Umbilical cord (tissue), 2 donors: ENCODE results near the gene DCT. TPM values are rescaled to one million over a fixed set of nuclear protein-coding genes. Genes with fewer than 3 reads are reported as not detected.
"Not testable (repeated sequence)": the region's sequence is repeated elsewhere in the genome, so short reads cannot be mapped to it uniquely, and the experiment has no call there.

Experiments used
- DNase-seq: peaks from one replicate; pipeline ENCODE4 v3.0.0-alpha.2; 2015; ENCODE audit warnings: low spot score
- total RNA-seq: library from RNA; depleted of rRNA; stranded (reverse); fragments of >200 nt; gene quantifications from one replicate; pipeline ENCODE4 v1.2.3, GENCODE V29; 2014; ENCODE audit warnings: low replicate concordance; ENCODE audit not compliant: insufficient read depth

DCT gene
- total RNA-seq: 5.8 TPM

DNA sequence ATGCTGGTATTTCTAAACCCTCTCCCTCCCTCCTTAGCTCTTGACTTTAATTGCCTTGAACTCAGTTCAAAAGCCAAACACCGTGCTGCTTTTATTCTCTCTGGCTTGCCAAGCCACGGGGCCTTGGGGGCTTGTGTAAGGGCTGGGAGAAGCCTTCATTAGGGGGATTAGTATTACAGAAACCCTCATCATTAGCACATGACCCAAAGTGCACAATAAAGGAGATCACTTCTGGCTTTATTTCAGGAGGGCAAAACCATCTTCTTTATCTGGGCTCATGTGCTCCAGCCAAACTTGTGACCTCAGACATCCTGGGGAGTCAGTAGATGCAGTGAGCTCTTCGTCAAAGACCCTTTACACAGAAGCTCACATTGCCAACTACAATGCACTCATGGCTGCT, at the start of gene DCT:
DCT (minus strand) TSS at position 67 of the 400 bp plus-strand sequence. CDS start 427 bp downstream, outside the sequence.
- DNase-seq: no peak

DNA sequence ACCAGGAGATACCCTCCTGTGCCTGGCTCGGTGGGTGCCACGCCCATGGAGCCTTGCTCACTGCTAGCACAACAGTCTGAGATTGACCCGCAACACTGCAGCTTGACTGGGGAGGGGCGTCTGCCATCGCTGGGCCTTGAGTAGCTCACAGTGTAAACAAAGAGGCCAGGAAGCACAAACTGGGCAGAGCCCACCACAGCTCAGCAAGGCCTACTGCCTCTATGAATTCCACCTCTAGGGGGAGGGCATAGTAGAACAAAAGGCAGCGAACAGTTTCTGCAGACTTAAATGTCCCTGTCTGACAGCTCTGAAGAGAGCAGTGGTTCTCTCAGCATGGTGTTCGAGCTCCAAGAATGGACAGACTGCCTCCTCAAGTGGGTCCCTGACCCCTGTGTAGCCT, 47.5 kb upstream of the DCT start:
- DNase-seq: not testable (repeated sequence)

DNA sequence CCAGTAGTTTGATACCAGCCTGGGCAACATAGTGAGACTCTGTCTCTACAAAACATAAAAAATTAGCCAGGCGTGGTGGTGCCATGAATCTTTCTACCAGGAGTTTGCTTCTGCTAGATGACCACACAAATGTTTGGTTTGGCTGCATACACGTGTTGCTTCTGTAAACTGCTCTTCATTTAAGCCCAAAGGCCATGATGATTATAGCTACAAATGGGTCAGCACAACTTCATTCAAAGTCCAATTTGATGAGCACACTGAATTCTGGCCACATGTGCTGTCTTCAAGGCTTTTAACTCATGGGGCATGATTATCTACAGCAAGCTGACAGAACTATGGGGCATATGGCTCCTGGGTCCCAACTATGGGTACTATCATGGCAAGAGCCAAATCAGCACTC, 46.3 kb upstream of the DCT start:
- no peak for DNase-seq

DNA sequence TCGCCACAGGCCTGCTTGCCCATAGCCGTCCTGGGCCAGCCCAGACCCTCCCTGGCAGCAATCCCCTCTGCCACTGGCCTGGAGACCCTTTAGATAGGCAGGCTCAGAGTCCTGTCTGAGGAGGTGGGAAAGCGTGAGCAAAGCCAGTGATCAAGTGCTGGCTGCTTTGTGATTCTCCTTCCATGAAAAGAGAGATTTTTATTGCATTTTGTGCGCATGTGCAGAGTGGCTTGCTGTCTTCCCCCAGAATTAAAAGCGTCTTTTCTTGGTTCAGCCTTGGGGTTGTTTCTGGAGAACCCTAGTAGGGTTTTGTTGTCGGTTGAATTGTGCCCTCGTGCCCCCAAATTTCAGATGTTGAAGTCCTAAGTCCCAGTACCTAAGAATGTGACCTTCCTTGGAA, 44.9 kb upstream of the DCT start:
- no peak for DNase-seq

DNA sequence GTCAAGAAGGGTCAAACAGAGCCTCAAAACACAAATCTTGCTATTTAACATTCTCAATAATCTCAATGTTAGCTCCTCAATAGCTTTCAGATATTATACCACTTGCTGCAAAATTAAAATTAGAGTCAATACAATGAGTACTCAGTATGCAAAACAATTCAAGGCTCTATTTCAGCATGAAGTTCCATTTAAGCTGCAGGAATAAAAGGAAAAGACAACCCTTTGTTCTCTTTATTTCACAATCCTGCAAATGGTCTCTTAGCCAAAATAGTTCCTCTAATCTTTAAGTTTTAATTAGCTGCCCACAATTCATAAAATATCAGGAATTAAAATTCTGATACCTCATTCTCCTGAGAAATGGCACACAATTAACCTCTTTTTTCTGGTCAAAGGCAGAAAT, 40.5 kb upstream of the DCT start:
- no peak for DNase-seq

DNA sequence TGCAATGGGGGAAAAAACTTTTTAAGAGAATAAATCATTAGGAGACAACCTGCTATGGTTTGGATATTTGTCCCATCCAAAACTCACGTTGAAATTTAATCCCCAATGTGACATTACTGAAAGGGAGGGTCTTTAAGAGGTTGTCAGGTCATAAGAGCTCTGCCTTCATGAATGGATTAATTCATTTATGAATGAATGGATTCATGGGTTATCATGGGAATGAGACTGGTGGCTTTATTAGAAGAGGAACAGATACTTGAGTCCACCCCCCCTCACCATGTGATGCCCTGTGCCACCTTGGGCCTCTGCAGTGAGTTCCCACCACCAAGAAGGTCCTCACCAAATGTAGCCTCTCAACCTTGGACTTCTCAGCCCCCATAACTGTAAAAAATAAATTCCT, 37.0 kb upstream of the DCT start:
- no peak for DNase-seq

DNA sequence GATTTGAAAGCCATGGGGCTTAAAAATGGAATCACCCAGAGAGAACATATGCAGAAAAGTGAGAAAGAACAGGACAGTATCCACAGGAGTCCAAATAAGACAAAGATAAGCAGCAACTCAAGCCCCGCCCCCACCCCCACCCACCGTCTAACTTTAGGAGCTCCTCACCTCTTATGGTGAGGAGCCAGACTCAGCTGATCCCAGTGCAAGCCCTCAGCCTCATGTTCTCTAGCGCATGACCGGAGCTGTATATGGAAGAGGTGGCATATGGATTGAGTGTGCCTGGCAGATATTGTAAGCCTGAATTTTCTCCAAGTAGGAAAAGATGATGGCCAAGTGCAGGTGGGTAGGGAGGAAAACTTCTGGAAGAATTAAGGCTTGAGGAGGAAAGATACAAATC, 36.4 kb upstream of the DCT start:
- no peak for DNase-seq

DNA sequence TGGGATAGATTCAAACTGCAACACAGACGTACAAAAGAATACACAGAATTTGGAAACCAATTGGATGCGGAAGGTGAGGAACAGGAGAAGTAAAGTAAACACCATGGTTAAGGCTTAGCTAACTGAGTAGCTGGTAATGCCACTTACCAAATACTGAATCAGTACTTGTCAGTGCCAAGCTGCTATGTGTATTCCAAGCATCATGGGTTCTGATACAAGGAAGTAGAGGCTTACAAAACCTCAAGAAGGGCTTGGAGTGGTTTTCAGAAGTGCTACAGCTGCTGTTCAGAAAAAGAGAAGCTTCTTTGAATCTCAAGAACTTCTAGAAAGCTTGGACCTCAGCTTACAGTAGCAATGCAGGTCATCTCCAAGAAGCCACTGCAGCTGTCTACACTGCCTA, 35.9 kb upstream of the DCT start:
- no peak for DNase-seq

DNA sequence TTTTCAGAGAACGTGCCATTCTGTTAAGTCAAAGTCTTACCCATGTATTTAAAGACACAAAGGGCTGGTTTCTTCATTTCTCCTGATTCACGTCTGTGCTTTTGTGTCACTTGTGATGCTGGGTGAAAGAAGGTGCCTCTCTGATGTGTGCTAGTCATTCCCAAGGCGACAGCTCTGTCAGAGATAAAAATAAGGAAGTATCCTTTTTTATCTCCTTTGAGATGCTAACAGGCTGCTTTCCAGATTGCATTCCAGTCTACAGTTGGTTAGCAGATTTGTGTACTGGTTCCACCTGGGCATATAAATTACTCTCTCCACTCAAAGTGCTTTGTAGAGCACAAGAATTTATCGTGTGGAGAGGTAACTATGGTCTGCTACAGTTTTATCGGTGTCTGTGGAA, 33.5 kb upstream of the DCT start:
- no peak for DNase-seq

DNA sequence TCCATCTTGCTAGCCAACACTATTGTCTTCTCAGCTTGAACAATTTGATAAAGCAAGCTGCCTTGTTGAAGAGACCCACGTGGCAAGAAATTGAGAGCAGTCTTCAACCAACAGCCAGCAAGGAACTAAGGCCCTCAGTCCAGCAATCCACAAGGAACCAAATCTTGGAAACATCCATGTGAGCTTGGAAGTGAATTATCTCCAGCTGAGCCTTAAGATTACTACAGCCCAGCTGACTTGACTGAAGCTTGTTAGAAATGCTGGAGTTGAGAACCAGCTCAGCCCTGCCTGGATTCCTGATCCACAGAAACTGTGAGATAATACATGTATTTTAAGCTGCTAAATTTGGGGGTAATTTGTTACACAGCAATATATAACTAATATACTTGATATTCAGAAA, 26.2 kb upstream of the DCT start:
- no peak for DNase-seq

DNA sequence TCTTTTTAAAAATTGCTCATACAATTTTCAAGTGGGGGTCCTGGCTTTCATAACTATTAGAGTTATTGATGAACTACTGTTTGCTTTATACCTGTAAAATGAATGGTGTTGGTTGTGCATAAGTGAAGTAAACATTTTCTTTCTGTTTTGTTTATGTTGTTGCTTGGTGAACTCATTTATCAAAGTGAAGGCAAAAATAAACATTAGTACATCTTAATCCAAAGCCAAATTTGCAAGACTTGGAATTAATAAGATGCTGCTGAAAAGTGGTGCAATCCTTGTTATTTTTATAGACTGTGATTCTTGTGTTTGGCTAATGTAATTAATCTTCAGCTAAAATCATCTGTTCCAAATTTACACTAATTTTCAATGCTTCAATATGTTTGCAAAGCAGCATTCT, 24.4 kb upstream of the DCT start:
- DNase-seq: no peak

DNA sequence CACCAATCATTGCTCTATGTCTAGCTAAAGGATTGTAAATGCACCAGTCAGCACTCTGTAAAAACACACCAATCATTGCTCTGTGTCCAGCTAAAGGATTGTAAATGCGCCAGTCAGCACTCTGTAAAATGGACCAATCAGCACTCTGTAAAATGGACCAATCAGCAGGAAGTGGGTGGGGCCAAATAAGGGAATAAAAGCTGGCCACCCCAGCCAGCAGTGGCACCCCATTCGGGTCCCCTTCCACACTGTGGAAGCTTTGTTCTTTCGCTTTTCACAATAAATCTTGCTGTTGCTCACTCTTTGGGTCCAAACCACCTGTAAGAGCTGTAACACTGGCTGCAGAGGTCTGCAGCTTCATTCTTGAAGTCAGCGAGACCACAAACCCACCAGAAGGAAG, 19.3 kb upstream of the DCT start:
- not testable (repeated sequence) for DNase-seq

DNA sequence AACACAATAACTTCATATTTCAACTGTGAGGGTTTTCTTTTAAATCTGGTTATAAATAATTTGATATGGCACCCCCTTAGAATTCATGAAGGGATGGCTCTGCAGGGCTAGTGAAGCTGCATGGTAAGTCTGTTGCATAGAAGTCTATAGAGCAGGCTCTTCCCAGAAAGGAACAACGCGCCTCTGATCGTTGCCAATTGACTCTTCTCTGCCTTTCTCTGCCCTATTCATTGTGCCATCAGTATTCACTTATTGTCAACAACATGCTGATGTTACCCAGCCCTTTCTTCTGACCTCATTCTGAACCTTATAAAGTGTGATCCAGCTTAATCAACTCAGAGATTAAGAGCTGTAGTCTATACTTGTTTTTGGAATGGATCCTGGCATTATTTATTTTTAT, 16.3 kb upstream of the DCT start:
- DNase-seq: peak; percentile 3

DNA sequence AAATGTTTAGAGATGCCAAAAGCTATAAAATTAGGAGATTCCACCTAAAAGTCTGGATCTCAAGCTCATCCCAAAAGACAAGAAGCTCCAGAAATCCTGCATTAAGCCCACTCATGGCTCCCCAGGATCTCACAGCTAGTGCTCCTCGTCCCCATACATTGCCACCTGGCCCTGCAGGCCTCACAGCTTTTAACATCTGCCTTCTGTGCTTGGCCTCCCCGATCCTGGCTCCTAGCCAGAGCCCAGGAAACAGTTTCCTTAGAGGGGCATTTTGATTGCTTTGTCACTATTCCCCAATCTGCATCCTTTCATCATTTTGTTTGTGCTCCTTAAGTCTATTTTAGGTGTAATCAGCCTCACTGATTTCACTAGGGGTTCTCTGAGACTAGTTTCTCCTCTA, 14.5 kb upstream of the DCT start:
- no peak for DNase-seq

DNA sequence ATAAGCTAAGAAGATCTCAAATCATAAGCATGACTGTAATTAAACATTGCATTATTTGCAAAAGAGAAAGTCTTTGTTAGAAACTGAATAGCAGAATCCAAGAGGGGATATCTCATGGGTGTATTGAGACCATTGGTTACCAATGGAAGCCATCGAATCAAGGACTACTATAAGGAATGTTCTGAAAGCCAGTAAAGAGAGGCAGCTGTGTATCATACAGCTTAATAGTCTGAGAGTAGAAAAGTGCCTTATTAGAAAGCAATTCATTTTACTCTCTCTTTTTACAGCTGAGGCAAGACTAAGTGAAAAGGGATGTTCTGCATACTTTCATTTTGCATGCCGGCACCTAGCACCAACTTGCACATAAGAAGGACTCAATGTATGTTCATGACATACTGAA, 7.6 kb upstream of the DCT start:
- no peak for DNase-seq

DNA sequence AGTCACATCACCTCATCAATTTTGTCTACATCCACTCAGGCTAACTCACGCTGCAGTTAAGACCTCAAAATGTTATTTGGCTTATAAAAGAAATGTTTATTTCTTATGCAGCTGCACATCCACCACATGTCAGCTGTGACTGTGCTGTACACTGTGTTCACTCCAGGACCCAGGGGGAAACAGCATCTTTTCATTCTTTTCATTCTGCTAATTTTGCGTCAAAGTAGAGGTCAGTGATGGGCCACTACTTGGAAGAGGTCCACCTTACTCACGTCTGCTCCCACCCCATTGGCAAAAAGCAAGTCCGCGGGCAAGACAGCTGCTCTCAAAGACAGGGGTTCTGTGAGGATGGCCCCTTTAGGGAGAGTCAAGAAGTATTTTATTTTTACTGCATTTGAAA, 4.5 kb upstream of the DCT start:
- no peak for DNase-seq

DNA sequence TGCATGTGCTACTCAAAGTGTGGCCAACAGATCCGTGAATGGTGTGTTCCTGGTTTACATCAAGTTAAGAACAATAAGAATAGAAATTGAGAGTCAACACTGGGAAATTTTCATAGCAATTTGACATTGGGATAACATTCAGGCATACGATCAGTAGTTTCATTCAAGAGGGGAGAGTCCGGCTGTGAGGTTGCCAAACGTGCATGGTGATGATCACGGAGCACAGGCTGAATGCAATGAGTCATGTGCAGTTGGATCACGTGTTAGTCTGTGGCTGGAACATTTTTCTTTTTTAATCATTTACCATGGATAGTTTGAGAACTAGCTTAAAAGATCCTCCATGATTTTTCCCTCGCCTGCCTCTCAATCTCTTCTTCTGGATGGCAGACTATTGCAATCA, 2.5 kb upstream of the DCT start:
- no peak for DNase-seq

DNA sequence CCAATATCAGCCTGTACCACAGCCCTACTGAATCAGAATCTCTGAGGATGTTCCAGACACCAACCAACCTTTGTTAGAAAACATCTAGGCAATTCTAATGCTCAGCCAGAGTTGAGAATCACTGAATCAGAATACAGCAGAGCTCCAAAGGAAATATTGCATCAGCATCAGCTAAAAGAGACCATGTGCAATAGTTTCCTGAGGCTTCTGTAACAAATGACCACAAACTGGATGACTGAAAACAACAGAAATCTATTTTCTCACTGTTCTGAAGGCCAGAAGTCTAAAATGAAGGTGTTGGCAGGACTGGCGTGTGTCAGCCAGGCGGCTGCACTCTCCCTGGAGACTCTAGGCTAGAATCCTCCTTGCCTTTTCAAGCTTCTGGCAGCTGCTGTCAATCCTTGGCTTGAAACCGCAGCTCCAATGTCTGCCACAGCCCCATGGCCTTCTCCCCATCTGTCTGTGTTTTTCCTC, 1.2 kb upstream of the DCT start:
- DNase-seq: peak; percentile 6

DNA sequence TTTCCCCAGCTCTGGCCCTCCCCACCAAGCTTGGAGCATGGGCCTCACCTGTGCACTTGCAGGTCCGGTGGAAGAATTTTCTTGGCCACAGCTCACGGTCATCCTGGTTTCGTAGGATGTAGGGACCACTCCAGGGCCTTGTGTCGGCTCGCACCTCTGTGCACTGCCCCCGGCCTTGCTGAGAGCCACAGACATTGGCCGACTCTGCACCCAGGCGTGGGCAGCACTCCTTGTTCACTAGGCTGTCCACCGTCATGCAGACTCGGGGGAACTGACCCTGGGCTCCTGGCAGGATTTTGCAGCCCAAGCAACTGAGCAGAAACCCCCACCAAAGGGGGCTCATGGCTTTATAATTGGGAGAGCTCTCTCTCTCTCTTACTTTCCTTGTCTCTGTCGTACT, 569 bp downstream of the DCT start:
- DNase-seq: no peak

DNA sequence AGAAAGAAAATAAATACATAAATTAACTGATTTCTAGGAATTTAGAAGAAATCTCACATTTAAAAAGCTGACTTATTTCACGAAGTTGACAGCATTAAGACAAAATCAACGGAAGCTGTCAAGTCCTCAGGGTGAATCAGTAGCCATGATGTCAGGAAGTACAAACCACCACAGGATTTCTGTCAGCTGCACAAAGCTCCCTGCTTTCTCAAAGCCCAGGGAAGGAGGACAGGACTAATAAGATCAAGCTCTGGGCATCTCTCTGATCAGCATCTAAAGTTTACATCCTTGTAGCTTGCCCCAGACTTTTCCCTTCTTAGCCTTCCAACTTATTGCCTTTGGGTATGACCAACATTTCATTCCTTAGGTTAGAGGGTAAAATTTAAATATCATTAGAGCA, 9.4 kb downstream of the DCT start:
- DNase-seq: no peak

DNA sequence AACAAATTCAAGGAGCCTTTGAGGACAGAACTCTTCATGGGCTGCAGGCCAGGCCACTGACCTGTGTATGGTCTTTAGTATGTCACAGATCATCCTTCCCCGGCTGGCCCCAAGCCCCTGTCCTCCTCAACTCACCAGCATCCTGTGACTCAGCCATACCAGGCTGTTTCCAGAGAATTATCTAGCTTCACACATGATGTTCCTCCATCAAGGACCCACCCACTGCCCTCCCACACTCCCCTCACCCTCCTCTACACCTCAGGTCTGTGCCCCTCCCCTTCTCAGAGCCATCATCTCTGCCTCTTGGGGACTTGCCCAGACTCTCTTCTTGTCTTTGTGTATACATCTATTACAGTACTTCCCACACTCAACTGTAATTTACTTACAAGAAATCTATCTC, 14.7 kb downstream of the DCT start:
- DNase-seq: no peak

DNA sequence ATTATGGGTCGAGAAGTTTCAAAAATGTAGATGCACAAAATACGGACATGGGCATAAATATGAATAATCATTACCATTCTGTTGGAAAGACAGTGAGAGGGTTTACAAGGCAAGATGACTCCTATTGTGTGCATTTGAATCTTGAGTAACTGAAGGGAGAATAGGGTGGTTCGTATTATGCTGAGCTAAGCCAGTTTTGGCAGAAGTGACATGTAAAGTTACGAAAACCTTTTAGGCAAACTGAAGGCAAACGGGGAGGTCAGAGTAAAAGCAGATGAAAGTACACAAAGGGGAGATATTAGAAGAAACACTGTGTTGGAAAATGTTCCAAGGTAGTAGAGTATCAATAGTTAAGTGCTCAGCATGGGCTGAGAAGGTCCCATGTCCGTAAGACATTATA, 16.8 kb downstream of the DCT start:
- DNase-seq: no peak

DNA sequence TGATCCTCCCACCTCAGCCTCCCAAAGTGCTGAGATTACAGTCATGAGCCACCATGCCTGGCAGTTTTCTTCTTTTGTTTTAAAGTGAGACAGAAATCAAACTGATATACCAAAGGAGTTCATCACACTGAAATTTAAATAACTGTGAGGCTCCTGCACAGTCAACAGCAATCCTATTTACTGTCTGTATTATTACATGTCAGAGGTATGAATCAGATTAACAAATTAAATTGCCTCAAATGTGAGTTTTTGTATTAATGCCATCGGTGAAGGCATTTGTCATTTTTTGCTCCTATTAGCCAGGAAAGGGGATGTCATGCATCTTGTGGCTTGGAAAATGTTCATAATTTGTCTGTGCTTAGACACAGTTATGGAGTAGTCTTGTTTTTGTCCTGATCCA, 20.4 kb downstream of the DCT start:
- DNase-seq: no peak

DNA sequence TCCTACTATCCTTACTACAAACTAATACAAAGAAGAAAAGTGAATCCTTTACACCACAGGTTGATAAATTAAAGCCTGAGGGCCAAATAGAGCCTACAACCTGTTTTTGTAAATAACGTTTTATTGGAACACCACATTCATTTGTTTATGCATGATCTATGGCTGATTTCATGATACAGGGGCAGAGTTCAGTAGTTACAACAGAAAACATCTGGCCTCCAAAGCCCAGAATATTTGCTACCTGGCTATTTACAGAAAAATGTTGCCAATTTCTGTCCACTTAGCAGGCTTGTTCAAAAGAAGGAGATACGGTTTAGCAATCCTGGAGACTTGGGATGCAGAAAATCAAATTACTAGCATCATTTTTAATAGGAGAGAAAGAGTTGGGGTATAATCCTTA, 24.1 kb downstream of the DCT start:
- DNase-seq: no peak

DNA sequence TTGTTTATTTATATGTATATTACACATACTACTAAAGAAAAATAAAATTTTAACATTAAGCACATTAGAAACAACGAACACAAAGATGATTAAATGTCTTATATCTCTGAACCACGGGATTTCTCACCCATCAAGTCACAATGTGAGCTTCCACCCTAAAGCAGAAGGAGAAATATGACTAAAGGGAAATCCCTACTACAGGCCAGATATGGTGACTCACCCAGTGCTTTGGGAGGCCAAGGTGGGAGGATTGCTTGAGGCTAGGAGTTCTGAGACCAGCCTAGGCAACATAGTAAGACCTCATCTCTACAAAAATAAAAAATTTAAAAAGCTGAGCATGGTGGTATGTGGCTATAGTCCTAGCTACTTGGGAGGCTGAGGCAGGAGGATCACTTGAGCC, 24.6 kb downstream of the DCT start:
- DNase-seq: no peak
